ENCODE data around the gene IGF1R. TPM values are rescaled to one million over a fixed set of nuclear protein-coding genes. Genes with fewer than 3 reads are reported as not detected.

IGF1R gene
- total RNA-seq, 1 donor from 2014 or later: 31.9 TPM

- no peak for DNase-seq
Measured at GRCh38 chr15:98705070-98705469, 56.7 kb downstream of the IGF1R start.

DNA sequence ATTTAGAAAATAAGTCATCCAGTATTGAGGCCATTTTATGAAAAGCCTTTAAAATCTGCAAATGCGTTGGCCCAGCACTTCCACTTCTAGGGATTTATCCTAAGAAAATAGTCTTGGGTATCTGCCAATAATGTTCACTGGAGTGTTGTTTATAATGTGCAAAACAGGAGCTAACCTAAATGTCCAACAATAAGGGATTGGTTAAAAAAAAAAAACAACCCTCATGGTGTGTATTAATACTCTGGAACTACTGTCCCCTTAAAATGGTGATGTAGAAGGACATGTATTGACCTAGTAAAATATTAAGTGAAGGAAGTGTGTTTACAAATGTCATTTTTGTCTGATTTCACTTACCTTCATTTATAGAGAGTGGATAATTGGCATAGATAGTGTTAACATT, 58.0 kb downstream of the IGF1R start:
- DNase-seq: no peak

DNA sequence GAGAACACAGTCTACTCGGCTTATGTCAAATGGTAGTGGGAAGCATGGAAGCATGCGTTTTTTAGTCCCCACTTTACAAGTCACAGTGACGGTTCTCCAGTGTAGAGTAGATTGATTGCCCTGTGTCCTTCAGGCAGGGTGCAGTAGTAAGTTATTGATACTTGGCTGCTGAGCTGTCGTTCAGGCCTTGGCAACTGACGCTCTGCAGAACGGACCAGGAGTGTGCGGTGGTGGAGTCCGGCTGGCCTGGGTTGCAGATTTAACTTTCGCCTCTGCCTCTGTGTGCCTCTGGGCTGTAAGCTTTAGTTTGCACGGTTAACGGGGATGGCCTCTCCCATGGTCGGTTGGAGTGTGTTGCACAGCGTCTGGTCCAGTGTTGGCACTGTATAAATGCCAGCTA, 58.6 kb downstream of the IGF1R start:
- no peak for DNase-seq

- DNase-seq: no peak
Measured at GRCh38 chr15:98708037-98708590, 59.8 kb downstream of the IGF1R start.

DNA sequence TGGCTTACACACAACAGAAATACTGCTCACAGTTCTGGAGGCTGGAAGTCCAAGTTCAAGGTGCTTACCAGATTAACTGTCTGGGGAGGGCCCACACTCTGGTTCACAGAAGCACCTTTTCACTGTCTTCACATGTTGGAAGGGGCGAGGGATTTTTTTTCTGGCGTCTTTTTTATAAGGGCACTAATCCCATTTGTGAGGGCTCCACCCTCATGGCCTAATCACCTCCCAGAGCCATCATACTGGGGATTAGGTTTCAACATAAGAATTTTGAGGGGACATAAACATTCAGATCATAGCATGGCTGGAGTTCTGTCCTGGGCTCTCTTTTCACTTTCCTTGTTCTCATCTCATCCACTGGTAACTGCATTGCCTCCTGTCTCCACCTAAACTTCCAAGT, 63.5 kb downstream of the IGF1R start:
- no peak for DNase-seq

GRCh38 chr15:98712845-98713584, 64.7 kb downstream of the IGF1R start:
- DNase-seq: no peak

- no peak for DNase-seq
Measured at GRCh38 chr15:98713585-98714001, 65.3 kb downstream of the IGF1R start.

DNA sequence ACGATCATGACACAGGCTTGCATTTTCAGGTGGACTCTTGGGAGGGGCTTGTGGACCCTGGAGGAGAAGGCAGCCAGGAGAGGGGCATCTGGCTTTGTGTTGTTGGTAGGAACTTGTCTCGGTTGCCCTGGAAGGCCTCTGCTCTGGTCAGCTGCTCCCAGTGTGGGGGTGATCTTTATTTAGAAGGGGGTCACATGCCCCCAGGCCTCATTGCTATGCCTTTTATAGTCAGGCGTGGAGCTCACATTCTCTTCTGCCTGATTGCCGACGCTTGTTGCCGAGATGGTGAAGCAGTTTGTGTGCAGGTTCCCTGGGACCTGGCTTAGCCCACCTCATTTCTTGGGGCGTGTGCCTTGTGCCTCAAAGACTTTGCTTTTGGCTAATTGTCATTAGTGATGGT, 66.6 kb downstream of the IGF1R start:
- no peak for DNase-seq

DNA sequence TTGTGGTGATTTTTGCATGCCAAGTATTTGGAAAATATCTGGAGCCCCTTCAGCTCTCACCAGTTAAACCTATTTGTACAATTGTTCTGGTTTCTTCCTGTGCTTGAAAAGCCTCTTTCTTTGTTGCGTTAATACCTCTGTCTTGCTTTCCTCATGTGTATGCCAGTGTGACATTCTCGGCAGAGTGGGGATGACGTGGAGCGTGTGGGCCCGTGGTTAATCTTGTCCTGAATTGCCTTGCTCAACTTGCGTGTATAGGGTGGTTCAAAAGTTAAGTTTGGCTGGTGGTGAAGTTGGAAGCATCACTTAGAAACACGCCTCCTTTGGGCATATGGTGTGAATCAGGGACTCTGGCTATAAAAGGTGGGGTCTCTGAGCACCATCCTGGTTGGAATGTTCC, 67.1 kb downstream of the IGF1R start:
- DNase-seq: no peak

DNA sequence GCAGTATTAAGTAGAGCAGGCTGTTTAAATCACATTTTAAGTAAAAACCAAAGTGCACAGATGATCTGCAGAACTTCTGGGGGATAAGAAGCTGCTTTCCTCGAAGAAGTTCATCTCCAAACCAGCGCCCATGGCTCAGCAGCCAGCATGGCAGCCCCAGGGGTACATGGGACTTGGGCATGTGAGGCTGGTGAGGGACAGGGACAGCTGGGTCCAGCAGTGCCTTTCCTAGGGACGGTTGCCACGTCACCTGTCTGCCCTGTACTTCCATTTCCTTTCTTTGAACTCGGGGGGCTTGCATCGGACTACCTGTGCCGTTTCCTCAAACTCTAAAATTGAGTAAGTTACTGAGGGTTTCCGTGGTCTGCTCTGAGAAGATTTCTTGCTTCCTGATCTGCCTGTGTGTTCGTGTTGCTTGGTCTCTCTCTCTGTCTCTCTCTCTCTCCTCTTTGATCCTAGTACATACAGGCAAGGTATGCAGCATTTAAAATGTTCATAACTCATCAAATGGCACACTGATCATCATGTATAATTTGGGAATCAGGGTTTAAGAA, 67.6 kb downstream of the IGF1R start:
- DNase-seq: no peak

DNA sequence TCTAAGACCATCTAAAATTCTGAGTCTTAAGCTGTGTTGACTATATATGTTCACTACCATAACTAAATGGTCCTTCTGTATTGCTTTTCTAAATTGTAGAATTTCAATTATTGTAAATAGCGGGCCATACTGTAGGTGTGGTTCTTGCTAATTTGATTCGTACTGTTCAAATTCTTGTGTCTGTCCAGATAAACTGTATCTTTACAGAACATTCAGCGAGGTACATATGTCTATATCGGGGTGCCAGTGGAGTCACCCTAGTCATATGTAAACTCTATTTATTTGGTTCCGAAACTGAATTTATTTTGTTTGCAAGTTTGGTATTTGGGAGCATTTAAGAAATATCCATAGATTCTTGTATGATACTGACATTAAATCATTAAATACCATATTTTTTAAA, 69.0 kb downstream of the IGF1R start:
- DNase-seq: no peak

DNA sequence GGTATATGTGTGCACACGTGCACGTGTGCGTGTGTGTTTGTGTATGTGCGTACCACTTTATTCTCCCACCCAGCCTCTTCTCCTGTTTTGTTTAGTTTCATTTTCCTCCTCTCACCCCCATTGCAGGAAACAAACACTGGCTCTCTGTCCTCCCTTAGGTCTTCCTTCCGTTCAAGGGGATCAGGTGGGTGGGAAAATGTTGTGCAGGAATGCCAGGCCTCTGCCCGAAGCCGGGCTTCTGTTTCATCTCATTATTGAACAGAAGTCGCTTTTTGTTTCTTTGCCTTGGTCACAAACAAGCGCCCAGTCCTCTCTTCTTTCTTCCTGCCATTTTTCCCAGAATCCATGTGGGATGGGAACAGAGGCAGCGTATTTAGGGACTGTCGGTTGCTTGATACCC, 69.6 kb downstream of the IGF1R start:
- no peak for DNase-seq

DNA sequence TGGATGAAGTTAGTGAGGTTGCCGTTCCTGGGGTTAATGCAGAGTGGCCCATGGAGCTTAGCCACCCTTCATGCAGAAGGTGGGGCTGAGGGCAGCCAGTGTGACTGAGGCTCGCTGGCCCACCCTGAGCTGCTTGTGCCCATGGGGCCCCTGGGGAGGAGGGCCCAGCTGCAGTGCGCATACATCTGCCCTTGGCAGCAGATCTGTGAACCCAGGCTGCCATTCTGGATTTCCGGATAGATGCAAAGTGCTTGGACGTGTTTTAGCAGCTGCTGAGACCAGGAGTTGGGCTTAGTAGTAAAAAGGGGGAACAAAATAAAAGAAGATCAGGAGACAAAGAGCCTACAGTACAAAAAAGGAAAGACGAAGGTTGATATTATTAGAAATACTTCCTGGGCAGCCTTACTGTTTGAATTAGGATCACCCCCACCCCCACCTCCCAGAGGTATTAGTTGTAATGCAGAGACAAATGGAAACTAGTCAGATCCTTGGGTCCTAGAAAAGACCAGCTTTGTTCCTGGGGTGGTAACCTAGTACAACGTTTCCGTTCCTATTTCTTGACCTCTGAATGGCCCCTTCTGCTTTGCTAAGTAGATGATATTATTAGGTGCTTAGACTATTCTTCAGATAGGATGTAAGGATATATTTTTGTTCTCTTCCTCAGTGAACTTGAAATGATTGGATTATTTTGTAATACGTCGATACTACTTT, 70.2 kb downstream of the IGF1R start:
- DNase-seq: no peak

DNA sequence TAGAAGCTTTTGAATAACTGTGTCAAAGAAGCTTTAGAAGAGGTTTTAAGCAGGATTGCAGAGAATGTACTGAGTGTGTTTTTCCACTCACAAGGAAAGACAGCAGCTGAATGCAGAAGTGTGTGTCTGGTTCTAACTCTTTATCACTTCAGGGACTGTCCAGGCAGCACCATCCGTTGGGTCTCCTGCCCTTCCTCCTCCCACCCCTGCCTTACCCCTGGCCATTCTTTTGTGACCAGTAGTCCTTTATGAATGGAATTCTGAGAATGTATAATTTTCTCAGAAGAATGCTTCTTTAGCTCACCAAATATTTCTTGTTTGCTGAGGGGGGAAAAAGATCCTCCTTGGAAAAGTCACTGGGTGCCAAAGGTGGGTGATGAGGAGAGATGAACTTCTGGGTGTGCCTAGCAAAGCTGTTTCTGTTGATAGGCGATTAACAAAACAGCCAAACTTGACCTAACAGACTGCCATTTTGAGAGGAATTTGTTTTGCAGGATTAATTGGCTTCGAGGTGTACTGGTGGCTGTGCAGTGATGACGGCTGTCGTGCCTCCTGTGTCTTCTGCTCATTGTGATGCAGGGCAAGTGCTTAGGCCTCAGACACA, 70.9 kb downstream of the IGF1R start:
- no peak for DNase-seq

DNA sequence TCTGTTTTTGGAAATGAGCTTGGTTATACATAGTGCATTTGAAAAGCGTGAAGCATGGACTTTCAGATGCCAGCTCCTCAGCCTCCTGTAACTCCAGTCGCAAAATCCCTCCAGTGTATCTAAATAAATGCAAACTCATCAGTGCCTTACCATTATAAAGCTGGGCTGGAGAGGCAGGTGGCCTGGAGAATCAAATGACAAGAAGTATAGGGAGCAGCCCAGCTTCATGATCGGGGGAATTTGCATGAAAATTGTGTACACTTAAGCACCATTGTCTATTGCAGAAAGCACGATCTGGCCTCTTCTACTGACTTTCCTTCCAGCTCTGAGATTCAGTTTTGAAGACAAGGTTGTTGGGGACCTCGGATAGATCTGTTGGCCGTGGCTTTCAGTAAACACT, 71.7 kb downstream of the IGF1R start:
- no peak for DNase-seq

- DNase-seq: no peak
Measured at GRCh38 chr15:98720577-98721565, 72.5 kb downstream of the IGF1R start.

GRCh38 chr15:98722209-98722608, 73.9 kb downstream of the IGF1R start:
- no peak for DNase-seq

- no peak for DNase-seq
Measured at GRCh38 chr15:98722645-98723044, 74.3 kb downstream of the IGF1R start.

- DNase-seq: no peak
Measured at GRCh38 chr15:98723195-98723594, 74.9 kb downstream of the IGF1R start.

DNA sequence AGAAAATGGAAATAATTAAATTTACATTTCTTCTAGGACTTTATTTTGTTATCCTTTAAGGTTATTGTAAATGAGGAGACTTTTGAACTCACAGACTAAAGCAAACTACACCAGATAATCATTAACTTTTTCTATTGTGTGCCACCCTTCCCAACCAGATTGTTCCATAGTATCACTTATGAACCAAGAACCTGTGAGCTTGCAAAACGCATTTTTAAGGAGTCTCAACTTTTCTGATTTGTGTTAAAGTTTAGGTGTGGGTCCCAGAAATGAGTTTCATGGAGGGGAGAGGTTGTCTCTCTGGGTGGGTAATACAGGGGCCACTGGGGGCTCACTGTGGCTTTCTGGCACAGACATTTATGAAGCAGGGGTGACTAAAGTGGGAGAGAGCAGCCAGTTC, 75.7 kb downstream of the IGF1R start:
- no peak for DNase-seq

DNA sequence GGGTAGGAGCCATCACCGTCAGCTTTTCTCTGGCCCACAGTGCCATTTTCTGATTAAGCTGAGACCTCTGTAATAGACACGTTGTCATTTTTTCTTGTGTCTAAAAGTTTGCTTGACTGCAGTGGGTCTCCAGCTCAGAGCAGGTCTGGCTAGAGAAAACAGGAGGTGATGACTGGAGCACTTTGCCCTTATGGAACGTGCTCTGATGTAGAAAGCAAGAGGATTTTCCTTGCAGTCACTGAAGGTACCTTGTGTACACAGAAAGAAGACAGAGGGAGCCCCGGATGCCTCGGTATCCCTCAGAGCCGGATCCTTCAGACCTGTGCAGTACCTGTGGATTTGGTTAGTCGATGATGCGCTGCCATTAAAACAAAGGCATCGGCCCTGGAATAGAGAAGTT, 76.2 kb downstream of the IGF1R start:
- no peak for DNase-seq

- DNase-seq: no peak
Measured at GRCh38 chr15:98725874-98726273, 77.5 kb downstream of the IGF1R start.

Data from skin of body (tissue), 2 donors.